NCI-H1092 (cell line): ENCODE results near the gene PRRG4.
"Not testable (repeated sequence)": the region's sequence is repeated elsewhere in the genome, so short reads cannot be mapped to it uniquely, and the experiment has no call there.

Source experiments
- DNase-seq: peaks from one replicate; lab custom pipeline; 2025; lab: John Stamatoyannopoulos, UW

Gene PRRG4

DNA sequence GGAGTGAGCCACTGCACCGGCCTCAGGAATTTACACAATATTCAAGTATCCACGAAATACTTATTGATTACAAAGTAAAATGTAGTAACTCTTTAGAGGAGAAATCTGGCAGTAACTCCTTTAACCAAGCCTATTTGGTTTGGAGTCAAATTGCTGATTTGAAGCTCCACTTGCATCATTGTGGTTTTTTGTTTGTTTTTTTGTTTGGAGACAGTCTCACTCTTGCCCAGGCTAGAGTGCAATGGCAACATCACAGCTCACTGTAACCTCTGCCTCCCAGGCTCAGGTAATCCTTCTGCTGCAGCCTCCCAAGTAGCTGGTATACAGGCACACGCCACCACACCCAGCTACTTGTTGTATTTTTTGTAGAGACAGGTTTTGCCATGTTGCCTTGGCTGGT, 56.5 kb downstream of the PRRG4 start:
- DNase-seq, result no peak

DNA sequence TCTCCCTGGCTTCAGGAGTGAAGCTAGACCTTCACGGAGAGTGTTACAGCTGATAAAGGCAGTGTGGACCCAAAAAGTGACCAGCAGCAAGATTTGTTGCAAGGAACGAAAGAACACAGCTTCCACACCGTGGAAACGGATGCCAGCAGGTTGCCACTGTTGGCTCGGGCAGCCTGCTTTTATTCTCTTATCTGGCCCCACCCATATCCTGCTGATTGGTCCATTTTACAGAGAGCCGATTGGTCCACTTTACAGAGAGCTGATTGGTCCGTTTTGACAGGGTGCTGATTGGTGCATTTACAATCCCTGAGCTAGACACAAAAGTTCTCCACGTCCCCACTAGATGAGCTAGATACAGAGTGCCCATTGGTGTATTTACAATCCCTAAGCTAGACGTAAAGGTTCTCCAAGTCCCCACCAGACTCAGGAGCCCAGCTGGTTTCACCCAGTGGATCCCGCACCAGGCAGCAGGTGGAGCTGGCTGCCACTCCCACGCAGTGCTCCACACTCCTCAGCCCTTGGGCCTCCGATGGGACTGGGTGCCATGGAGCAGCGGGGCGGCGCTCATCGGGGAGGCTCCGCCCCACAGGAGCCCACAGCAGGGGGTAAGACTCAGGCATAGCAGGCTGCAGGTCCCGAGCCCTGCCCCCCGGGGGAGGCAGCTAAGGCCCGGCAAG, 58.1 kb downstream of the PRRG4 start:
- not testable (repeated sequence) for DNase-seq

DNA sequence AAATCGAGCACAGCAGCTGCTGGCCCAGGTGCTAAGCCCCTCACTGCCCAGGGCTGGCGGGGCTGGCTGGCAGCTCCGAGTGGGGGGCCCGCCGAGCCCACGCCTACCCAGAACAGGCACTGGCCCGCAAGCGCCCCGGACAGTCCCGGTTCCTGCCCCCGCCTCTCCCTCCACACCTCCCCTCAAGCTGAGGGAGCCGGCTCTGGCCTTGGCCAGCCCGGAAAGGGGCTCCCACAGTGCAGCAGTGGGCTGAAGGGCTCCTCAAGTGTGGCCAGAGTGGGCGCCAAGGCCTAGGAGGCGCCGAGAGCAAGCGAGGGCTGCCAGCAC, 58.6 kb downstream of the PRRG4 start:
- DNase-seq, result not testable (repeated sequence)

GRCh38 chr11:32888805-32889204, 59.1 kb downstream of the PRRG4 start:
- no peak for DNase-seq

- peak; percentile 21 for DNase-seq
These were observed 61.3 kb downstream of the PRRG4 start for GRCh38 chr11:32890843-32891656.

DNA sequence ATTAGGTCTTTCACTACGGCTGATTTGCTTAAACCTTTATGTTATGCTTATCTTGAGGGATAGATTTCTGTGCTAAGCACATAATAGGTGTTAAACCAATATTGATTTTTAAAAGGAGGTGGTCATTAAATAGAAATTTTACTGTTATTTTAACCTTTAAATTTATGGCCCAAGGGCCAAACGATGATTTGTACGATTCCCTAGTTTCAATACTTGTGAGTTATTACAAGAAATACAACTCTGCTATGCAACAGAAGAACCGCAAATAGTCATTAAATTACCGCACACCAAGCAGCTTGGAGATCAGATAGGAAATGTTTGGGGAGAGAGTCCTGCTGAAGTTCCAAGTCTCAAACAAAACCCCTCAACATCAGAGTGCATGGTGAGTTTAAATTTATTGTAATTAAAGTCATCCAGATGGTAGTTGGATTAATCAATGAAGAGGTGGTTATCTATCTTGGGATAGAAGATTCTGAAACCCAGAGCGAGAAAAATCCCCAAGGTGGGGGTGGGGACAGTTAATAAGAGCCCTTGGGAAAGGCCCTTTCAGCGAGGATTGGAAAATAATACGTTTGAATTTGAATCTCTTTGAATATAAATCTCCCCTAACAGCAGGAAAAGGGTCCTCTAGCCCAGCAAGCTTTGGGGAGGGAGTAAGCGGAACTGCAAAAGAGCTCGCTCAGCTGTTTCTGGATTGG, 62.1 kb downstream of the PRRG4 start:
- peak; percentile 59 for DNase-seq

DNA sequence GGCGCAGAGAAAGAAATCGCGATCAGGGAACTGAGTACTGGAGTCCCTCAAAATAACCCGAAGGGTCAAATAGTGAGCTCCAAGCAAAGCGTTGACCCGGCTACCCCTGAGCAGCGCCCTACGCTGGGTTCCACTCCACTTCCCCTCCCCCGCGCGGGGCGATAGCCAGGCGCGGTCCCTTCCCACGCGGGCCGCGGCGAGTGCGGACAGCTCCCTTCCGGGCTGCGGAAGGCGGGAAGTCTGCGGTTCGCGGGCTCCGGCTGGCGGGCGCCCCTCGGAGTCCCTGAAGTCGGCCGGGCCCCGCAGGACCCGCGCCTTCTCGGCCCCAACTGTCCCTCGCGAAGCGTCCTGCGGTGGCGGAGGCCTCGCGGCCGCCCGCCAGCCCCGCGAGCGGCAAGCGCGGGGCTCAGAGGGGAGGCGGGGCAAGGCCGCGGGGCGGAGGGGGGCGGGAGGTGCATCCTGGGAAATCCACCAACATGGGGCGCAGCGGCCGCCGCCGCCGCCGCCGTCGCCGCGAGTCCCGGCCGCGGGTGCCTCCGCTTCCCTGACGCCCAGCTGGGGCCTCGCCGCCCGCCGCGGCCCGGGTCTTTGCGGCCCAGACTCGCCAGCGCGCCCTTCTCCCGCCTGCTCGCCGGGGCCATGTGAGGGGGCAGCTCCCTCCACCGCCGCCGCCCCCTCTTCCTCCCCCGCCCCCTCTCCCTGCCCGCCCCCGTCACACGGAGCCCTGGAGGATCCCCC, 62.8 kb downstream of the PRRG4 start, which contains the start of gene QSER1:
QSER1 (plus strand) TSS at position 457 of the 738 bp plus-strand sequence. CDS start 315 bp downstream, outside the sequence.
- DNase-seq, result peak; percentile 56

DNA sequence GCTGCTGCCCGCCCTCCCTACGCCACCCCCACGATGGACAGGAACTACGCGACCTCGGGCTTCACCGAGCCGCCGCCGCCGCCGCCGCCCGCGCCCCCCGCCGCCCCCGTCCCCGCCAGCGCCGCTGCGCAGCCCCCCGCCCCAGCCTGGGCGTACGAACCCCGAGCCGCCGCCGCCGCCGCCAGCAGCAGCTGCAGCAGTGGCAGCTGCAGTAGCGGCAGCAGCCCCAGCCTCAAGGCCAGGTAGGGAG, 63.3 kb downstream of the PRRG4 start:
- DNase-seq, result peak; percentile 74

- DNase-seq, result no peak
These were observed 63.8 kb downstream of the PRRG4 start for GRCh38 chr11:32893343-32894148.

- peak; percentile 21 for DNase-seq
These were observed 64.6 kb downstream of the PRRG4 start for GRCh38 chr11:32894149-32894827.

- no peak for DNase-seq
These were observed 65.2 kb downstream of the PRRG4 start for GRCh38 chr11:32894921-32895320.

GRCh38 chr11:32895471-32895870, 65.7 kb downstream of the PRRG4 start:
- DNase-seq, result no peak

DNA sequence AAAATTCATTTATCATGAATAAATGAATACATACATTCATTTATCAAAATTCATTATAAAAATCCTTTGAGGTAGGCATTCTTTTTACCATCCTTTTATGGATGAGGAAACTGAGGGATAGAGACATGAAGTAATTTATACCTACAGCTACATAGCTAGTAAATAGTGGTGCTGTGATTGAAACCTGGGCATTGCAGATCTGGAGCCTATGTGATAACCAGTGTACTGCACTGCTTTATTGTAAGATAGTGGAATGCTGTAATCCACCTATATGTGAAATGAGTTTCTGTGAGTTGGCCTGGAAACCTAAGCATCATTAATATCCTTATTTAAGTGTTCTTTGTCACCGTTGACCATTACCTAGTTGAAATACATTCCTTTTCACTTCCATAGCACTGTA, 67.4 kb downstream of the PRRG4 start:
- no peak for DNase-seq

DNA sequence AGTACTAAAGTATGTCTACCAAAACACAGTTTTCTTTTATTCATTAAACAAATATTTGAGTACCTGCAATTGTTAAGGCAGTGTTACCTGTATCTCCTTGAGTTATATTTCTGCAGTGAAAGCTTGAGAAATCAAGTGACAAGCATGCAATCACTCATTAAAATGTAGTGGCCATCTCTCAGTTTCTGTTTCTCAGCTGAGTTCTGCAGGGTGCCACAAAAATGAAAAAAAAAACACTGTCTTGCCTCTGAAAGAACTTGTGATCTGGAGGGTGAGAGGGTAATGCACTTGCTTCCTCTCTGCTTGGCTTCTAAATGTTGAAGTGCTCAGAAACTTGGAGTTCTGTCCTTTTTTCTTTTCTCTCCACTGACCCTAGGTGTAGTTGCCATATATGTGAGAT, 69.7 kb downstream of the PRRG4 start:
- no peak for DNase-seq

DNA sequence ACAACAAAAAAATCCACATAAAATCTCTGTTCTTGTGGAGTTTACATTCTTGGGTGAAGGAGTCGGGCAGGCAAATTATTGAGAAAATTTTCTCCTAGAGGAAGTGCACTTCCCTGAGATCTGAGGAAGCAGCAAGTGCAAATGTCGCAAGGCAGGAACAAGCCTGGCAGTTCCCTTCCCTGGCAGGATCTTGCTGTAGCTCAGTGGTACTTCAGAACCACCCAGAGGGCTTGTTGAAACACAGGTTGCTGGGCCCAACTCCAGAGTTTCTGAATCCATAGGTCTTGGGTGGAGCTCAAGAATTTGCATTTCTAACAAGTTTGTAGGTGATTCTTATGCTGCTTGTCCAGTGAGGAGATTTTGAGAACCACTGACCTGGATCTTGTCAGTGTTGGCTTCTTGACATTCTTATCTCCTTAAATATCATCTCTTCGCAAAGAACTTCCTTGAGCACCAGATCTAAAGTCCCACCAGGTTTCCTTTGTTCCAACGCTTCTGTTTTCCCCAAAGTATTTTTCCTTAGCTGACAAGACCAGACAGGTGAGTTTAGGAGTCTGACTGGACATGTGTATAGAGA, 72.5 kb downstream of the PRRG4 start:
- no peak for DNase-seq

- no peak for DNase-seq
These were observed 75.4 kb downstream of the PRRG4 start for GRCh38 chr11:32905028-32905667.
